Subcutaneous adipose tissue (tissue), 4 donors: Measurements from ENCODE around the gene MYO1B. TPM values are rescaled to one million over a fixed set of nuclear protein-coding genes. Genes with fewer than 3 reads are reported as not detected.

Source experiments
- CTCF ChIP-seq: fragments of 450-650 bp; IDR thresholded peaks from one replicate; pipeline ENCODE4 v1.5.1; 2016; ENCODE audit warnings: low read depth, mild to moderate bottlenecking, control low read depth, antibody characterized with exemption, moderate library complexity
- total RNA-seq, 4 donors: library from RNA; depleted of rRNA; stranded (reverse); fragments of >200 nt; gene quantifications; one replicate each; pipeline ENCODE4 v1.1.0, GENCODE V29; 2016

Gene MYO1B
- total RNA-seq, 4 donors from 2014 or later = 34.3 to 102 (median 59.3) TPM

- no peak for TF ChIP-seq CTCF
These were observed 2.3 kb downstream of the MYO1B start for GRCh38 chr2:191247381-191248057.

- no peak for TF ChIP-seq CTCF
These were observed 4.1 kb downstream of the MYO1B start for GRCh38 chr2:191249156-191249813.

GRCh38 chr2:191250400-191250799 is 5.2 kb downstream of the MYO1B start:
- no peak for TF ChIP-seq CTCF

- TF ChIP-seq CTCF = no peak
These were observed 5.8 kb downstream of the MYO1B start for GRCh38 chr2:191250986-191251385.

- no peak for TF ChIP-seq CTCF
These were observed 7.5 kb downstream of the MYO1B start for GRCh38 chr2:191252699-191253098.

- TF ChIP-seq CTCF = no peak
These were observed 8.3 kb downstream of the MYO1B start for GRCh38 chr2:191253476-191253875.

- no peak for TF ChIP-seq CTCF
These were observed 10.1 kb downstream of the MYO1B start for GRCh38 chr2:191255271-191255670.
